A549 (cell line): ENCODE measurements around the gene IFT43. TPM values are rescaled to one million over a fixed set of nuclear protein-coding genes. Genes with fewer than 3 reads are reported as not detected.

Experiments used
- ATAC-seq, 2 experiments: fragments of 200-7000 bp in 1 of 2; fragments of >200 bp in 1 of 2; cut with Nextera tagmentation in 1 of 2; cut with Tn5 transposase in 1 of 2; 3 replicates each; pipeline versions ENCODE4 v1.8.0 to v1.9.1; 2018 to 2020; ENCODE audit warnings: mild to moderate bottlenecking in 1 of 2, moderate library complexity in 1 of 2
- CTCF ChIA-PET: fragments of 300-600 bp; sonication (Branson Sonifier 250); formaldehyde crosslinking; extraction: SDS; loops from one replicate; lab custom pipeline; 2021; ENCODE audit warnings: antibody characterized with exemption, inconsistent platforms; lab: Yijun Ruan, JAX
- POLR2A ChIA-PET: fragments of 350-600 bp; formaldehyde crosslinking; extraction: SDS; loops from one replicate; lab custom pipeline; 2021; ENCODE audit warnings: antibody characterized with exemption, inconsistent platforms; lab: Yijun Ruan, JAX
- DNase-seq, 2 experiments: peaks; one replicate each; pipeline versions ENCODE4 v3.0.0 to v3.0.0-alpha.2; 2011 to 2016; ENCODE audit warnings: low read depth in 1 of 2, low spot score in 1 of 2
- FAIRE-seq: peaks from 2 replicates; lab custom pipeline; 2011; peaks lifted over from hg19 to GRCh38; lab: Jason Lieb, UNC
- H3K27ac ChIP-seq, 2 experiments: fragments of >200 bp; sonication (Bioruptor Twin); formaldehyde crosslinking; 3 replicates each; pipeline ENCODE4 v1.5.1; 2016 to 2017
- H3K4me1 ChIP-seq: fragments of >200 bp; sonication (Bioruptor Twin); formaldehyde crosslinking; 3 replicates; pipeline ENCODE4 v1.6.1; 2016
- H3K4me2 ChIP-seq: fragments of >200 bp; sonication (Bioruptor Twin); formaldehyde crosslinking; 3 replicates; pipeline ENCODE4 v1.6.1; 2016
- H3K4me3 ChIP-seq: fragments of >200 bp; sonication (Bioruptor Twin); formaldehyde crosslinking; 3 replicates; pipeline ENCODE4 v1.5.1; 2016
- H3K9me3 ChIP-seq: fragments of >200 bp; sonication (Bioruptor Twin); formaldehyde crosslinking; 3 replicates; pipeline ENCODE4 v1.6.1; 2016
- ATOH8 ChIP-seq: fragments of 250-450 bp; sonication (Bioruptor Pico); IDR thresholded peaks from 2 replicates; pipeline ENCODE4 v1.5.0; 2020; ENCODE audit warnings: low read depth, mild to moderate bottlenecking, moderate library complexity
- BCL3 ChIP-seq: fragments of >200 bp; sonication (Bioruptor Twin); formaldehyde crosslinking; IDR thresholded peaks from 3 replicates; pipeline ENCODE4 v1.6.1; 2016
- BHLHE40 ChIP-seq: IDR thresholded peaks from 2 replicates; pipeline ENCODE4 v1.6.1; 2012; ENCODE audit warnings: low read depth, low read length, inconsistent platforms
- CBX8 ChIP-seq: fragments of 200-600 bp; sonication (generic); IDR thresholded peaks from 2 replicates; pipeline ENCODE4 v1.6.1; 2016
- CEBPB ChIP-seq, 2 experiments: fragments of >200 bp in 1 of 2; sonication (Bioruptor Twin) in 1 of 2; formaldehyde crosslinking in 1 of 2; IDR thresholded peaks; 2 replicates each; pipeline ENCODE4 v1.6.1; 2012 to 2016
- CHD2 ChIP-seq: fragments of 150-350 bp; IDR thresholded peaks from 2 replicates; pipeline ENCODE4 v1.6.1; 2014; ENCODE audit warnings: low read length; ENCODE audit not compliant: partially characterized antibody
- CHD4 ChIP-seq: fragments of 200-600 bp; sonication (generic); IDR thresholded peaks from 2 replicates; pipeline ENCODE4 v1.6.1; 2016; ENCODE audit warnings: antibody characterized with exemption, mild to moderate bottlenecking, borderline replicate concordance
- EP300 ChIP-seq, 2 experiments: fragments of >200 bp; sonication (Bioruptor Twin); formaldehyde crosslinking; IDR thresholded peaks; 2 replicates in 1 of 2; 3 replicates in 1 of 2; pipeline ENCODE4 v1.6.1; 2016 to 2017
- FOSL2 ChIP-seq, 2 experiments: fragments of 450-650 bp in 1 of 2; fragments of >200 bp in 1 of 2; sonication (Bioruptor Twin) in 1 of 2; formaldehyde crosslinking; IDR thresholded peaks; 2 replicates each; pipeline versions ENCODE4 v1.5.0 to v1.6.1; 2016 to 2020; ENCODE audit warnings: mild to moderate bottlenecking in 1 of 2, moderate library complexity in 1 of 2
- HDAC2 ChIP-seq: fragments of 200-600 bp; sonication (generic); IDR thresholded peaks from 2 replicates; pipeline ENCODE4 v1.6.1; 2016
- HEYL ChIP-seq: fragments of 250-450 bp; sonication (Bioruptor Pico); IDR thresholded peaks from 2 replicates; pipeline ENCODE4 v1.8.0; 2021; ENCODE audit warnings: mild to moderate bottlenecking, moderate library complexity
- HOXA7 ChIP-seq: fragments of 250-450 bp; sonication (Bioruptor Pico); IDR thresholded peaks from 2 replicates; pipeline ENCODE4 v1.5.0; 2020; ENCODE audit warnings: mild to moderate bottlenecking, moderate library complexity
- HOXB5 ChIP-seq: fragments of 250-450 bp; sonication (Bioruptor Pico); IDR thresholded peaks from 2 replicates; pipeline ENCODE4 v1.5.0; 2020; ENCODE audit warnings: mild to moderate bottlenecking, moderate library complexity
- JUN ChIP-seq, 2 experiments: fragments of >200 bp; sonication (Bioruptor Twin); formaldehyde crosslinking; IDR thresholded peaks; 2 replicates in 1 of 2; 3 replicates in 1 of 2; pipeline ENCODE4 v1.6.1; 2016 to 2017
- JUNB ChIP-seq: fragments of >200 bp; sonication (Bioruptor Twin); formaldehyde crosslinking; IDR thresholded peaks from 2 replicates; pipeline ENCODE4 v1.6.1; 2016
- KDM1A ChIP-seq: fragments of 200-600 bp; sonication (generic); IDR thresholded peaks from 2 replicates; pipeline ENCODE4 v1.6.1; 2016; ENCODE audit warnings: low read depth, mild to moderate bottlenecking
- MAFK ChIP-seq: fragments of 450-650 bp; IDR thresholded peaks from 2 replicates; pipeline ENCODE4 v1.6.1; 2014; ENCODE audit not compliant: partially characterized antibody
- MAX ChIP-seq: IDR thresholded peaks from 2 replicates; pipeline ENCODE4 v1.6.1; 2012
- MYC ChIP-seq: IDR thresholded peaks from 2 replicates; pipeline ENCODE4 v1.6.1; 2012; ENCODE audit warnings: mild to moderate bottlenecking, inconsistent platforms, low read length, improper control_type of control experiment, borderline replicate concordance
- NFE2L2 ChIP-seq: fragments of 150-350 bp; conservative IDR thresholded peaks from 2 replicates; pipeline ENCODE4 v1.6.1; 2014; ENCODE audit warnings: low read length
- NR3C1 ChIP-seq: fragments of >200 bp; sonication (Bioruptor Twin); formaldehyde crosslinking; IDR thresholded peaks from 3 replicates; pipeline ENCODE4 v1.6.1; 2017
- PHF8 ChIP-seq: fragments of 200-600 bp; sonication (generic); IDR thresholded peaks from 2 replicates; pipeline ENCODE4 v1.6.1; 2016; ENCODE audit warnings: low read depth, mild to moderate bottlenecking, antibody characterized with exemption, moderate library complexity, borderline replicate concordance
- POLR2A ChIP-seq: IDR thresholded peaks from 2 replicates; pipeline ENCODE4 v1.6.1; 2012; ENCODE audit warnings: mild to moderate bottlenecking, low read length
- POLR2AphosphoS2 ChIP-seq: conservative IDR thresholded peaks from 2 replicates; pipeline ENCODE4 v1.6.1; 2012; ENCODE audit warnings: low read length, improper control_type of control experiment, inconsistent platforms
- RAD21 ChIP-seq, 2 experiments: fragments of >200 bp in 1 of 2; sonication (Bioruptor Twin) in 1 of 2; formaldehyde crosslinking in 1 of 2; IDR thresholded peaks in 1 of 2; conservative IDR thresholded peaks in 1 of 2; 2 replicates in 1 of 2; 3 replicates in 1 of 2; pipeline ENCODE4 v1.6.1; 2012 to 2018; ENCODE audit warnings: inconsistent platforms in 1 of 2
- RCOR1 ChIP-seq: fragments of 150-350 bp; IDR thresholded peaks from 2 replicates; pipeline ENCODE4 v1.6.1; 2014; ENCODE audit warnings: antibody characterized with exemption, low read length, low read depth
- RNF2 ChIP-seq: fragments of 200-600 bp; sonication (generic); IDR thresholded peaks from 2 replicates; pipeline ENCODE4 v1.6.1; 2016; ENCODE audit warnings: low read depth, mild to moderate bottlenecking, antibody characterized with exemption, moderate library complexity, borderline replicate concordance
- SREBF2 ChIP-seq: fragments of 450-650 bp; IDR thresholded peaks from 2 replicates; pipeline ENCODE4 v1.6.1; 2014; ENCODE audit warnings: mild to moderate bottlenecking, moderate library complexity
- TFCP2L1 ChIP-seq: fragments of 250-450 bp; sonication (Bioruptor Pico); IDR thresholded peaks from 2 replicates; pipeline ENCODE4 v1.5.0; 2021; ENCODE audit warnings: mild to moderate bottlenecking
- ZFP36 ChIP-seq: fragments of 450-650 bp; IDR thresholded peaks from 2 replicates; pipeline ENCODE4 v1.6.1; 2014; ENCODE audit warnings: borderline replicate concordance; ENCODE audit not compliant: partially characterized antibody
- ZNF302 ChIP-seq: fragments of 250-450 bp; sonication (Bioruptor Pico); IDR thresholded peaks from 2 replicates; pipeline ENCODE4 v1.9.0; 2021; ENCODE audit warnings: inconsistent platforms, mild to moderate bottlenecking, moderate library complexity
- ZSCAN20 ChIP-seq: fragments of 250-450 bp; sonication (Bioruptor Pico); IDR thresholded peaks from 2 replicates; pipeline ENCODE4 v1.8.0; 2022; ENCODE audit warnings: mild to moderate bottlenecking, moderate library complexity
- WGBS: methylation state at CpG from one replicate; pipeline ENCODE4 v1.1.6; 2017; ENCODE audit errors: missing lambda C conversion rate; 5-methylcytosine and 5-hydroxymethylcytosine counted together
- polyA plus RNA-seq, 4 experiments: library from polyadenylated mRNA; depleted of rRNA in 3 of 4; stranded (reverse); fragments of >200 nt; fragmentation: RNase III in 1 of 4; extraction: RNeasy Plus Mini Kit Qiagen cat#74134 plus additional on column Dnase treatment in 1 of 4; gene quantifications; 2 replicates in 3 of 4; 3 replicates in 1 of 4; pipeline ENCODE4 v1.2.3, GENCODE V29; 2011 to 2017

Gene IFT43
- polyA plus RNA-seq, 2 of the 4 experiments (the other 2 are of a cell fraction), result 46.4 to 49.4 TPM

GRCh38 chr14:75991753-75992152 is 6.2 kb downstream of the IFT43 start (continued):
- TF ChIP-seq HEYL (CRISPR knock-in tag) (no peak), CHD2 (no peak), ZSCAN20 (CRISPR knock-in tag) (no peak)

GRCh38 chr14:75993567-75994041 is 8.0 kb downstream of the IFT43 start:
- ChIA-PET CTCF (interaction anchor here (1.2 to 2.9 kb wide), 3 partner anchors 11 to 394 kb away, joined by 3 to 16 read pairs (median 6); partner anchors contain the start of gene TGFB3), POLR2A (no interaction called here)
- H3K4me3 ChIP-seq, result no peak overlapping the region
- no peaks in the 10 kb centered on the region for H3K9me3 ChIP-seq
- FAIRE-seq (no peak), ATAC-seq (no peak), DNase-seq (no peak)
- H3K4me1 ChIP-seq, result 0 out of 3 replicates have a peak, but pooled peaks cover 7% of the 10 kb centered on the region
- H3K4me2 ChIP-seq, result no peak overlapping the region
- 91% methylated on average over 1 of the region's 1 CpG for WGBS
- TF ChIP-seq EP300 (IDR thresholded peaks at IDR 0.05), result no peak
- TF ChIP-seq RCOR1, result no peak
- TF ChIP-seq HOXA7 (CRISPR knock-in tag), result no peak
- no peak overlapping the region for H3K27ac ChIP-seq

GRCh38 chr14:75995372-75996041 is 9.9 kb downstream of the IFT43 start:
- CTCF ChIA-PET, result interaction anchor here (0.6 to 2.9 kb wide), 5 partner anchors 13 to 370 kb away, joined by 3 to 16 read pairs (median 4); partner anchors contain the start of gene TGFB3
- 92% methylated on average over 17 of the region's 17 CpGs for WGBS
- POLR2A ChIA-PET, result no interaction called here

GRCh38 chr14:75996488-75996887 is 10.9 kb downstream of the IFT43 start:
- ChIA-PET CTCF (interaction anchor here (0.6 to 3.5 kb wide), 4 partner anchors 14 to 833 kb away, joined by 3 to 16 read pairs (median 4); partner anchors contain the start of gene TGFB3), POLR2A (no interaction called here)
- ATAC-seq (no peak), FAIRE-seq (no peak), DNase-seq (no peak)
- H3K4me1 ChIP-seq, result no peaks in the 10 kb centered on the region
- 26% methylated on average over 1 of the region's 1 CpG for WGBS
- H3K4me3 ChIP-seq, result no peak overlapping the region
- H3K4me2 ChIP-seq, result no peak overlapping the region
- no peaks in the 10 kb centered on the region for H3K9me3 ChIP-seq
- no peak for TF ChIP-seq CBX8
- no peak for TF ChIP-seq CEBPB (IDR thresholded peaks at IDR 0.05)
- TF ChIP-seq NR3C1, result no peak
- TF ChIP-seq RCOR1, result no peak
- no peak for TF ChIP-seq FOSL2 (IDR thresholded peaks at IDR 0.05)
- no peak for TF ChIP-seq FOSL2 (CRISPR knock-in tag; IDR thresholded peaks at IDR 0.05)
- no peak for TF ChIP-seq ZFP36
- no peak for TF ChIP-seq ZNF302
- no peak for TF ChIP-seq POLR2AphosphoS2
- TF ChIP-seq EP300 (IDR thresholded peaks at IDR 0.05), result no peak
- no peak for TF ChIP-seq CHD2
- no peak for TF ChIP-seq JUN (IDR thresholded peaks at IDR 0.05)
- TF ChIP-seq RAD21 (conservative IDR thresholded peaks at IDR 0.05 in 1 of 2, IDR thresholded peaks at IDR 0.05 in 1 of 2), result no peak
- no peak for TF ChIP-seq POLR2A
- no peak for TF ChIP-seq MAFK
- no peak for TF ChIP-seq JUNB
- TF ChIP-seq NFE2L2, result no peak
- no peak overlapping the region for H3K27ac ChIP-seq

More at GRCh38 chr14:75995372-75996041, 9.9 kb downstream of the IFT43 start:
- Histone ChIP-seq H3K27ac (no peak overlapping the region), H3K4me1 (no peaks in the 10 kb centered on the region), H3K4me3 (no peak overlapping the region), H3K4me2 (no peak overlapping the region), H3K9me3 (no peaks in the 10 kb centered on the region)
- DNase-seq (no peak), ATAC-seq (no peak), FAIRE-seq (no peak)
- TF ChIP-seq POLR2AphosphoS2 (no peak), BHLHE40 (no peak), HOXB5 (no peak), TFCP2L1 (CRISPR knock-in tag) (no peak), NFE2L2 (no peak), SREBF2 (no peak), RAD21 (conservative IDR thresholded peaks at IDR 0.05 in 1 of 2, IDR thresholded peaks at IDR 0.05 in 1 of 2) (no peak), BCL3 (no peak), MYC (no peak), CHD4 (no peak), RNF2 (no peak), PHF8 (no peak), HDAC2 (no peak), MAX (no peak), KDM1A (no peak), MAFK (no peak), CBX8 (no peak), ZFP36 (no peak), ATOH8 (no peak)
